ENCODE data around the gene CECR2.

DNA sequence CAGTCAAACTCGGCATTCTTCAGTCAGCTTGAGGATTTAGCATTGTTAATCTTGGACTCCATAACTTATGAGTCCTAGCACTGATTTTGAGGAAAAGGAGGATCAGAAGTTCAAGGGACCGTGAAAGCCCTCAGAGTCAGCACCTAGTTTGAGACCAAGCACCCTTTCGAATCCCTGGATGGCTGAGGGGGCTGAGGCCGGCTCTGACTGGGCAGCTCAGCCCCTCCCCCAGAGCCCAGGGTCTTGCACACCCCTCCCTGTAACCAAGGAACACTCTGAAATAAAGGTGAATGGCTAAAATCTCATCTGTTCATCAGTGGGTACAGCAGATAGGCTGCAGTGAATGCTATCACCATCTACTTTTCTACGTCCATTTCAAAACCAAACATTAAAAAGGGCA is 221.3 kb downstream of the CECR2 start:
- TF ChIP-seq POLR2A (IDR thresholded peaks at IDR 0.05; ENCODE audit: low read depth, low read length) (no peak), POLR2AphosphoS5 (IDR thresholded peaks at IDR 0.05; ENCODE audit: low read depth, low read length) (no peak)
